Spleen (tissue), 11 donors: ENCODE data around the gene RANBP1. TPM values are rescaled to one million over a fixed set of nuclear protein-coding genes. Genes with fewer than 3 reads are reported as not detected.

Experiments used
- DNase-seq: peaks from one replicate; pipeline ENCODE4 v3.0.0-alpha.2; 2020
- H3K27ac ChIP-seq, 8 donors: fragments of 200-600 bp; sonication (generic) in 7 of 8; 1 replicate in 4 of 8; 2 replicates in 4 of 8; pipeline versions ENCODE4 v1.5.0 to v1.8.0; 2016 to 2021; ENCODE audit warnings: inconsistent platforms in 4 of 8, mild to moderate bottlenecking in 4 of 8, moderate library complexity in 1 of 8
- H3K27me3 ChIP-seq, 7 donors: fragments of 200-600 bp; sonication (generic) in 6 of 7; replicated peaks in 1 of 7; 1 replicate in 4 of 7; 2 replicates in 3 of 7; pipeline versions ENCODE4 v1.5.0 to v1.8.0; 2016 to 2021; ENCODE audit warnings: inconsistent platforms in 3 of 7, mild to moderate bottlenecking in 1 of 7
- H3K36me3 ChIP-seq, 6 donors: fragments of 200-600 bp; sonication (generic) in 5 of 6; 1 replicate in 4 of 6; 2 replicates in 2 of 6; pipeline versions ENCODE4 v1.5.0 to v1.8.0; 2016 to 2021; ENCODE audit warnings: inconsistent platforms in 2 of 6
- H3K4me1 ChIP-seq, 6 donors: fragments of 200-600 bp; sonication (generic) in 5 of 6; 1 replicate in 3 of 6; 2 replicates in 3 of 6; pipeline versions ENCODE4 v1.5.0 to v1.8.0; 2016 to 2021; ENCODE audit warnings: inconsistent platforms in 3 of 6
- H3K4me3 ChIP-seq, 8 donors: fragments of 200-600 bp; sonication (generic) in 7 of 8; 1 replicate in 4 of 8; 2 replicates in 4 of 8; pipeline versions ENCODE4 v1.5.0 to v1.8.0; 2016 to 2021; ENCODE audit warnings: inconsistent platforms in 4 of 8, mild to moderate bottlenecking in 4 of 8, moderate library complexity in 2 of 8
- H3K9me3 ChIP-seq, 8 donors: fragments of 200-600 bp; sonication (generic) in 7 of 8; 1 replicate in 4 of 8; 2 replicates in 4 of 8; pipeline versions ENCODE4 v1.5.0 to v1.8.0; 2016 to 2021; ENCODE audit warnings: inconsistent platforms in 4 of 8
- CTCF ChIP-seq, 11 experiments: fragments of 200-600 bp in 7 of 11; fragments of 450-650 bp in 4 of 11; sonication (generic) in 4 of 11; IDR thresholded peaks in 8 of 11; conservative IDR thresholded peaks in 3 of 11; 1 replicate in 7 of 11; 2 replicates in 4 of 11; pipeline versions ENCODE4 v1.4.0 to v1.8.0; 2016 to 2021; ENCODE audit warnings: antibody characterized with exemption in 11 of 11, inconsistent platforms in 4 of 11, mild to moderate bottlenecking in 1 of 11
- POLR2A ChIP-seq, 3 donors: fragments of 450-650 bp; IDR thresholded peaks; one replicate each; pipeline ENCODE4 v1.5.1; 2017; ENCODE audit warnings: antibody characterized with exemption in 3 of 3, mild to moderate bottlenecking in 1 of 3
- POLR2AphosphoS5 ChIP-seq, 3 donors: sonication (generic); formaldehyde crosslinking; IDR thresholded peaks; one replicate each; pipeline ENCODE4 v1.5.1; 2017; ENCODE audit warnings: antibody characterized with exemption in 3 of 3
- WGBS, 5 donors: extraction: QIAGEN DNeasy Blood & Tissue Kit in 3 of 5; methylation state at CpG; one replicate each; pipeline versions ENCODE4 v1.1.5 to v1.1.7; 2013 to 2018; 5-methylcytosine and 5-hydroxymethylcytosine counted together
- intact Hi-C: fragments of 100-400 bp; cut with DNase I; formaldehyde crosslinking; loops from one replicate; pipeline ENCODE4 v1.15.0; 2023; ENCODE audit warnings: low total_unique reads
- polyA plus RNA-seq, 3 donors: library from polyadenylated mRNA; stranded (reverse); fragments of 200-250 nt; gene quantifications; one replicate each; pipeline ENCODE4 v1.2.1, GENCODE V29; 2013
- total RNA-seq, 7 donors: library from RNA; depleted of rRNA in 3 of 7; stranded (reverse); fragments of >200 nt in 3 of 7; fragmentation: NEBNext Ultra II Directional in 4 of 7; extraction: Animal tissue kit (Norgen Biotek cat#: 25700) in 4 of 7; gene quantifications; one replicate each; pipeline versions ENCODE4 v1.1.0 to v1.2.1, GENCODE V29; 2016 to 2021
- donor health status: healthy with polysubstance abuse.
- donor health status: DM: no; HTN: no; CAD: no; lungs with moderate emphysema.
- donor health status: DM: no; HTN: no; CAD: no.
- donor health status: Bipolar disorder and iron deficiency.
- donor health status: healthy.
- donor health status: DM: no; HTN: no; CAD: no.
- donor health status: DM: yes; HTN: yes; CAD: no.

Gene RANBP1
- total and polyA plus RNA-seq, 10 donors = 52.6 to 111 (median 94.6) TPM

- intact Hi-C loops = no loop called here
- H3K27me3 ChIP-seq = no peaks in the 10 kb centered on the region
- 82 to 95% (median 88%) methylated on average over 11 to 12 of the region's 12 CpGs for WGBS, 5 donors
- peak; percentile 64 for DNase-seq
- no peaks in the 10 kb centered on the region for H3K9me3 ChIP-seq
- no peak overlapping the region for H3K4me3 ChIP-seq
- no peak overlapping the region for H3K27ac ChIP-seq
- TF ChIP-seq POLR2AphosphoS5 (IDR thresholded peaks at IDR 0.05) = peak in 1 of 3 donors; percentile 72
- no peak for TF ChIP-seq POLR2A (IDR thresholded peaks at IDR 0.05)
- peaks cover 6 to 30% (median 27%) of the 10 kb centered on the region in 6 donors for H3K4me1 ChIP-seq
- peaks cover 5 to 100% (median 94%) of the 10 kb centered on the region in 6 donors for H3K36me3 ChIP-seq
Observed at GRCh38 chr22:20108757-20109230, 7.1 kb upstream of the RANBP1 start.

DNA sequence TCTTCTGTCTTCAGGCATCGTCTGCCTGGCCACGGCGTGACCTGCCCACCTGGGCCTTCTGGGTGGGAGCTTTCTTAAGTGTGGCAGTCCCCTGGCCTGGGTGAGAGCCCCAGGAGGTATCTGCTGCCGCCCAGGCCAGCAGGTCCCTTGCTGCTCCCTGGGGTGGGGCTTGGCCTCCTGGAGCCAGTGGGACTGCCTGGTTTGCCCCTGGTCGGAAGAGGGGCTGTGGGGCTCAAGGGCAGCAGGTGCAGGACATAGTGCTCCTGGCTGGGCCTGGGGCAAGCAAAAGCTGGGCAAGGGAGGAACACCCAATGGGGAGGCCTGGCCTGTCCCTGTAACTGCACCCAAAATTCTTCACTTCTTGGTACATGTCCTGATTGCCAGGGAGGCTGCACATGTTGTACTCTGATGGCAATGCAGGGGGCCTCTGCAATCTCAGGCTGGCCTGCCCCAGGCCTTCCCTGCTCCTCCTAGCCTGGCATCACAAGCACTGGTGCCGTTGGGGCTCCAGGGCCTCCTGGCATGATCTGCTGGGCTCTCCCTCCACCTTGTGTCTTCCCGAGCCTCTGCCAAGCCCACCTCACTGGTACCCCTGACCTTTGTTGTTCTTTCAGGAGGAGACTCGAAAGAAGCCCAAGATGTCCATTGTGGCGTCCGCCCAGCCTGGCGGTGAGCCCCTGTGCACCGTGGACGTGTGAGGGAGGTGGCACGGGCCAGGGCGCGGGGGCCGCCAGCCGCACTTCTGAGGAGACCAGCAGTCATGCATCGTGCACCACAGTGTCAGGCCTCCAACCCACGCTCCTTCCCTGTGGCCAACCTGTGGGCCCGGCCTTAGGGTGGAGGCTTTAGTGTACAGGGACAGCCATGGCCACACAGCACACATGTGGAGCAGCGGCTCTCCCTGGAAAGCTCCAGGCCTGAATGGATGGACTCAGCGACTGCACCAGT lies 6.2 kb upstream of the RANBP1 start:
- intact Hi-C loops = no loop called here
- Histone ChIP-seq H3K27ac (no peak overlapping the region), H3K4me3 (no peak overlapping the region), H3K9me3 (no peaks in the 10 kb centered on the region), H3K4me1 (peaks cover 6 to 39% (median 34%) of the 10 kb centered on the region in 6 donors), H3K27me3 (no peaks in the 10 kb centered on the region), H3K36me3 (peaks cover 5 to 100% (median 97%) of the 10 kb centered on the region in 6 donors)
- WGBS, 5 donors = 84 to 93% (median 87%) methylated on average over 14 to 23 of the region's 23 CpGs
- no peak for TF ChIP-seq POLR2A (IDR thresholded peaks at IDR 0.05)
- no peak for TF ChIP-seq CTCF (IDR thresholded peaks at IDR 0.05 in 8 of 11, conservative IDR thresholded peaks at IDR 0.05 in 3 of 11)
- peak; percentile 10 to 70 (median 40) for TF ChIP-seq POLR2AphosphoS5 (IDR thresholded peaks at IDR 0.05)
- DNase-seq = peak; percentile 70

GRCh38 chr22:20110359-20110985 lies 5.4 kb upstream of the RANBP1 start:
- TF ChIP-seq POLR2AphosphoS5 (IDR thresholded peaks at IDR 0.05) (no peak), CTCF (IDR thresholded peaks at IDR 0.05 in 8 of 11, conservative IDR thresholded peaks at IDR 0.05 in 3 of 11) (no peak), POLR2A (IDR thresholded peaks at IDR 0.05) (no peak)
- peaks cover 5 to 100% (median 95%) of the 10 kb centered on the region in 6 donors for H3K36me3 ChIP-seq
- H3K4me1 ChIP-seq = peaks cover 7 to 47% (median 42%) of the 10 kb centered on the region in 6 donors
- peak; percentile 69 for DNase-seq
- H3K4me3 ChIP-seq = no peak overlapping the region
- no peaks in the 10 kb centered on the region for H3K27me3 ChIP-seq
- H3K9me3 ChIP-seq = no peaks in the 10 kb centered on the region
- H3K27ac ChIP-seq = peak overlapping the region in 3 of 8 donors; percentile 48 to 93 (median 54)
- intact Hi-C loops = no loop called here
- WGBS, 5 donors = 86 to 94% (median 92%) methylated on average over 7 to 9 of the region's 9 CpGs

DNA sequence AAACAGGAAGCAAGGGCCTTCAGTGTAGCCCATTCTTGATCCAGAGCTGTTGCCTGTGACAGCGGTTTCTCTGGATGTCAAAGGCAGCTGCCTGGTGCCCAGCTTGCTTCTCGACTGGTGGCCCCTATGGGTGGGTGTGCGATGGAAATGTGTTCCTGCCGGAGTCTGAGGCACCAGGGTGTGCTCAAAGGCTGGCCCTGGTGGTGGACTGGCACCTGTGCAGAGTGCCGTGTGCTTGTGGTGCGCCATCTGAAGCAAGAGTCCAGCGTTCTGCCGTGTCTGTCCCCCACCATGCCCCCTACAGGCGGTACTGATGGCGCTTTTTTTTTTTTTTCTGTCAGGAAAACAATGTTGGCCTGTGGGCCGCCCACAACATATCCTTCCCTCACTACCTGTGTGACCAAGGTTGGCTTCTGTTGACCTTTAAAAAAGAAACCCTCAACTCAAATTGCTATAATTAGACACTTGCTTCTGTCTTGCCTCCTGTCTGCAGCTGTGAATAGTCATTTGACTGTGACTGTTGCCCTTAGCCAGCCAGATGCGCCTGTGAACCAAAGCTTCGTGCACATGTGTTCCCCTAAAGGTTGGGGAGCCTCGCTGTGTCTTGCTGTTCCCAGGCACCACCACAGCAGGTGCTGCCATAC lies 4.7 kb upstream of the RANBP1 start:
- WGBS, 5 donors = 48 to 60% (median 52%) methylated on average over 12 to 14 of the region's 14 CpGs
- peak; percentile 67 for DNase-seq
- peaks cover 14 to 54% (median 49%) of the 10 kb centered on the region in 6 donors for H3K4me1 ChIP-seq
- peak in 7 of 11 experiments; percentile 21 to 44 (median 35) for TF ChIP-seq CTCF (IDR thresholded peaks at IDR 0.05 in 8 of 11, conservative IDR thresholded peaks at IDR 0.05 in 3 of 11)
- TF ChIP-seq POLR2AphosphoS5 (IDR thresholded peaks at IDR 0.05) = peak; percentile 38 to 52 (median 43)
- no peak for TF ChIP-seq POLR2A (IDR thresholded peaks at IDR 0.05)
- H3K27ac ChIP-seq = peak overlapping the region in 6 of 8 donors; percentile 39 to 93 (median 51)
- peaks cover 5 to 99% (median 94%) of the 10 kb centered on the region in 6 donors for H3K36me3 ChIP-seq
- H3K9me3 ChIP-seq = no peaks in the 10 kb centered on the region
- H3K4me3 ChIP-seq = no peak overlapping the region
- H3K27me3 ChIP-seq = no peaks in the 10 kb centered on the region
- intact Hi-C loops = no loop called here
